PFSK-1 (cell line): Measurements from ENCODE around the gene EVX2.

Experiments
- FOXP2 ChIP-seq: optimal IDR thresholded peaks from 2 replicates; pipeline ENCODE3; 2011; ENCODE audit warnings: borderline replicate concordance, control low read depth, inconsistent platforms; ENCODE audit not compliant: insufficient read depth; ENCODE audit errors: extremely low read length, extremely low read depth
- POLR2AphosphoS5 ChIP-seq: IDR thresholded peaks from 2 replicates; pipeline ENCODE4 v1.6.1; 2012; ENCODE audit warnings: low read depth, mild to moderate bottlenecking, control low read depth, low read length, moderate library complexity
- REST ChIP-seq, 2 experiments: IDR thresholded peaks; 2 replicates each; pipeline versions ENCODE4 v1.6.1 to v1.8.0; 2011 to 2012; ENCODE audit warnings: low read depth in 2 of 2, low read length in 2 of 2, control low read depth in 1 of 2, inconsistent platforms in 1 of 2, mild to moderate bottlenecking in 1 of 2, moderate library complexity in 1 of 2; ENCODE audit not compliant: insufficient read depth in 1 of 2
- SIN3A ChIP-seq: IDR thresholded peaks from 2 replicates; pipeline ENCODE4 v1.6.1; 2012; ENCODE audit warnings: mild to moderate bottlenecking, low read length, moderate library complexity, borderline replicate concordance; ENCODE audit not compliant: insufficient read depth
- TAF1 ChIP-seq: IDR thresholded peaks from 2 replicates; pipeline ENCODE4 v1.6.1; 2012; ENCODE audit warnings: low read length, control low read depth, borderline replicate concordance; ENCODE audit not compliant: insufficient read depth

EVX2 gene

GRCh38 chr2:176115883-176116813 lies 32.4 kb upstream of the EVX2 start, which contains the start of gene HOXD10:
HOXD10 (plus strand) TSS chr2:176116778; CDS start chr2:176116834, 56 bp downstream.
- no peak for TF ChIP-seq TAF1
- no peak for TF ChIP-seq SIN3A
- TF ChIP-seq REST (IDR thresholded peaks at IDR 0.05; ENCODE audit: insufficient read depth in 1 of 2, low read depth in 2 of 2, low read length in 2 of 2), result no peak
- TF ChIP-seq FOXP2, result no peak
- no peak for TF ChIP-seq POLR2AphosphoS5

- TF ChIP-seq SIN3A, result no peak
- no peak for TF ChIP-seq REST (IDR thresholded peaks at IDR 0.05; ENCODE audit: insufficient read depth in 1 of 2, low read depth in 2 of 2, low read length in 2 of 2)
- TF ChIP-seq FOXP2, result no peak
- TF ChIP-seq POLR2AphosphoS5, result no peak
- no peak for TF ChIP-seq TAF1
Measured at GRCh38 chr2:176114930-176115625, 31.3 kb upstream of the EVX2 start.

GRCh38 chr2:176114120-176114929 lies 30.6 kb upstream of the EVX2 start:
- TF ChIP-seq SIN3A, result no peak
- no peak for TF ChIP-seq REST (IDR thresholded peaks at IDR 0.05; ENCODE audit: insufficient read depth in 1 of 2, low read depth in 2 of 2, low read length in 2 of 2)

GRCh38 chr2:176112375-176113302 lies 28.9 kb upstream of the EVX2 start:
- TF ChIP-seq SIN3A (no peak), FOXP2 (no peak), REST (IDR thresholded peaks at IDR 0.05; ENCODE audit: insufficient read depth in 1 of 2, low read depth in 2 of 2, low read length in 2 of 2) (no peak), POLR2AphosphoS5 (no peak), TAF1 (no peak)
